Inferior parietal cortex (tissue), 1 donor: ENCODE results near the gene TBCD.
"Not testable (repeated sequence)": the region's sequence is repeated elsewhere in the genome, so short reads cannot be mapped to it uniquely, and the experiment has no call there.

Experiments used
- DNase-seq: peaks from one replicate; pipeline ENCODE4 v3.0.0-alpha.2; 2016; ENCODE audit errors: extremely low spot score

Gene TBCD

DNA sequence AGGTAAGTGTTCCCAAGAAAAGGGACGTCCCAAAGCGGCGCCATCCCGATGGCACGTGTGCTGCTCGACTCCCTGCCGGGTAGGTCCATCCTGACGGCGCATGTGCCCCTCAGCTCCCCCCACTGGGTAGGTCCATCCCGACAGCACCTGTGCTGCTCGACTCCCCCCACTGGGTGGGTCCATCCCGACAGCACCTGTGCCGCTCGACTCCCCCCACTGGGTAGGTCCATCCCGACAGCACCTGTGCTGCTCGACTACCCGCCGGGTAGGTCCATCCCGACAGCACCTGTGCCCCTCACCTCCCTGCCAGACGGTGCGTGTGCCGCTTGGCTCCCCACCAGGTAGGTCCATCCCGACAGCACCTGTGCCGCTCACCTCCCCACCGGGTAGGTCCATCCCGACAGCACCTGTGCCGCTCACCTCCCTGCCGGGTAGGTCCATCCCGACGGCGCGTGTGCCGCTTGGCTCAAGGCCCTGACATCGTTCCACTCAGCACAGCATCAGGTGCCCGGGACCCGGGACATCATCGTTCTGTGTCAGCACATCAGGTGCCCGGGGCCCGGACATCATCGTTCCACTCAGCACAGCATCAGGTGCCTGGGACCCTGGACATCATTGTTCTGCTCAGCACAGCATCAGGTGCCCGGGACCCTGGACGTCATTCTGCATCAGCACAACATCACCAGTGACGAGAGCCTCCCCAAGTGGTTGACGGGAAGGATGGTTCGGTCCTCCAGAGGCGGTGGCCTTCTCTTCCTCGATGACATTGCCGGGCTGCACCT, 22.2 kb upstream of the TBCD start:
- no peak for DNase-seq

GRCh38 chr17:82732118-82732743, 19.6 kb upstream of the TBCD start:
- DNase-seq: no peak

DNA sequence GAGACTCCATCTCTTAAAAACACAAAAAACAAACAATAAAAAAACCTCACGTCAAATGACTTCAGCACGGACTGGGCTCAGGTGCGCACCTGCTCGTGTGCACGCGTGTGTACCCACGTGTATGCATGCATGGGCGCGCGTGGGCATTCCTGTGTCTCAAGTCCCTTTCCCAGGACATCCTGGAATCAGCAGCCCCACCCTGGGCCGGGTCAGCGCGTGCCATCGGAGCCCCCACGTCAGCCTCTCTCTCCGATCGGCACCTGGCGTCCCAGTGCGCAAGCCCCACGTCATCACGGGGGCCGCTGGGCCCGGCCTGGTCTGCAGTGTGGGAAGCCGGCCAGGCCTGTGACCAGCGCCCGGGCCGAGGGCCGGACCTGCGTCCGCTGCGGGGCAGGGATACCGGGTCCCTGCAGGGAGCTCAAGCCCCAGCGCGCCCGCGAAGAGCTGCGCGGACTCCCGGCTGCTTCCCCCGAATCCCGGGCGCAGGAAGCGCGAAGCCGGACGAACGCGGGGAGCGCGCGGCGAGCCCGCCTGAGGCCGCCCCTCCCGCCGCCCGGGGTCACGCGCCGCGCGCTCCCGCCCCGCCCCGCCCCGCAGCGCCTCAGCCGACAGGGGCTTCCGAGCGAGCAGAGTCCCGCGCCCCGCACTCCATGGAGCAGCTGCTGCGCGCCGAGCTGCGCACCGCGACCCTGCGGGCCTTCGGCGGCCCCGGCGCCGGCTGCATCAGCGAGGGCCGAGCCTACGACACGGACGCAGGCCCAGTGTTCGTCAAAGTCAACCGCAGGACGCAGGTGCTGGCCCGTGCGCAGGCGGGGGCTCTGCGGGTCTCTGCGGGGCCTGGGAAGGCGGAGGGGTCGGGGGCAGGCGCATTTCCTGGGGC, 16.6 kb upstream of the TBCD start, which contains the start of gene FN3K:
Gene FN3K, plus strand, starts transcription at position 629 of the 880 bp plus-strand sequence. Its CDS starts 22 bp downstream, at position 651.
- peak; percentile 58 for DNase-seq

DNA sequence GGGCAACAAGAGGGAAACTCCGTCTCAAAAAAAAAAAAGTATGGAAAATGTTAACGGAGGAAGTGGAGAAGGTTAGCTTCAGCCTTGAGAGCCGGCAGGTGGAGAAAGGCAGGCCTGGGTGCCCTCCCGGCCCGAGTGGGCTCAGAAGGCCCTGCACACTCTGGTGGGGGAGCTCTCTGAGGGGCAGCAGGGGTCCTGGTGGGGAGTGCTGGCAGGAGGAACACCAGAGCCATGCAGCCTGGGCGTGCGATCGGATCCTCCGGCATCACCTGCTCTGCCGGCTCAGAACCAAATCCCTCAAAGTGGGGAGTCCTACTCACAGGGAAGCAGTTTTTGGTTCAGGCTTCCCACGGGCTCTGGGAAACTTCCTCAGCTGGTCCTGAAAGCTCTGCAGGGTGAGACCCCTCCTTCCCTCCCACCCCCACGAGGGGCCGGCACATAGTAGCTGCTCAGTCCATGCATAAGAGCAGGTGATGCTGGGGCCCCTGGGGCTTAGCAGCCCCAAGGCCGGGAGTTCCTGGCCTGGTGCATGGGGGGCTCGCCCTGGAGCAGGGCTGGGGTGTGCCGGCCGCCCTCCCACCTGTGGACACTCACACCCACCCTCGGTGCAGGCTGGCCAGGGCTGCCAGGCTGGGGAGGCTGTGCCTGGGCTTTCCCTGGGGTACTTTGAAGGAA, 15.2 kb upstream of the TBCD start:
- DNase-seq: no peak

GRCh38 chr17:82737967-82738877, 13.6 kb upstream of the TBCD start:
- DNase-seq: peak; percentile 93

DNA sequence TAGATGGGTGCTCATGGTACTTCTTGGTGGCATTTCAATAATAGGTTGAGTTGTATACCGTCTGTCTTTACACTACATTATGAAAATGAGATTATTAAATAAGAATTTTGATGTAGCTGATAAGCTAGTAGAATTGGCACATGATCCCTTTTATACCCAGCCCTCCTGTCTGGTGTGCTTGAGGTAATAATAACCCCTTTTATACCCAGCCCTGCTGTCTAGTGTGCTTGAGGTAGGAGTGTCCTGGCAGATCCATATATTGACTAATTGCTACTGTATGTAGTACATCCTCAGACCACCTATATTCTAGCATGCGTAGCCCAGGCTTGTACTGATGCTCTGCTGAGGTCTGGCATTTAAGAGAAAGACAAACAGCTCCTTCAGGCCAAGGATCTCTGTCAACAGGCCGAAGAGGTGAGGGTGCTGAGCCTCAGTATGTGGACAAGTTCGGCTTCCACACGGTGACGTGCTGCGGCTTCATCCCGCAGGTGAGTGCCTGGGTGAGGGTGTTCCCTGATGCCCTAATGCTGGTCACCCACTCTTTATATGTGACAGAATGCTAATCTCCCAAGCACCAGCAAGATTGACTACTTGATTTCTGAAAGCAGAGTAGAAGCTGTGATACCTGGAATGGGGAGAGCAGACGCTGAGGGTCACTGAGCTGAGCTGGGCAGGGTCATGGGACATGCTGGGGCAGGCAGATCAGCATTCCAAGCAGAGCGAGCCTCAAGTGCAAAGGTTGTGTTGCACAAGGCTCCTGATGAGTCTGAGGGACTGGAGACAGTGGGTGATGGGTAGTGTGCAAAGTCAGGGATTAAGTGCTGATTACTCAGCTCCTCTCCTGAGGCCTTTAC, 10.7 kb upstream of the TBCD start:
- no peak for DNase-seq

DNA sequence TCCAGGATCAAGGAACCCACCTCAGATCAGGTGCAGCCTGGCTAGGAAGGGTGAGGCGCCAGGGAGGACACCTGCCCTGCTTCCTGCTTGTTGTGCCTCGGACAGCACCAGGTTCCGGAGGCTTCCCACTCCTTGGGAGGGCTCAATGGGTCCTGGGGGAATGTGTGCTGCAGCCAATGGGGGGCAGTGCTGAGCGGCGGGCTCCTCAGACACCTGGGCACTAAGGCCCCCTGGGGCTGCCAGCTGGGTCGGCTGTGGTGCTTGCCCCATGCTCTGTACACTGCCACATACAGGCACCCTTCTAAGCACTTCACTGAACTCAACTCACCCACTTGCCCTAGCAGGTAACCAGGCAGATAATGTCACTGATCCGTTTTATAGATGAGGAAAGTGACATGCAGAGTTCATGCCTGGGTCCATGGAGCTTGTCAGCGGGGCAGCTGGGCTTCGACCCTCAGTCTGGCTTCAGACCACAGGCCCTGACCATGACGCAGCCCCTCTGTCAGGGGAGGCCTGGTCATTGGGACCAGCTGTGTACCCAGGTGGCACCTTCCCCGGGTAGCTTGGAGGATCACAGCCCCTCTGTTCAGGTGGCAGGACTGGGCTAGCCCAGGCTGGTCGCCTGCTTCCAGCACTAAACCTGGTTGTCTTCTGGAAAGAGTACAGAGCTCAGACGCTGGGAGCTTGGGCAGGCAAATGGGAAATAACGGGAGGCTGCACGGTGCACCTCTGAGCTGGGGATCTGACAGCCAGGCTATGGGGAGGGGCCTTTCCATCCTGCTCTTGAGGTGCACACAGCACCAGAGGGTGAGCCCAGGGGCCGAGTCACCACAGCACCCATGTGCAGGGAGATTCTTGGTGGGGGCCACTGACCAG, 8.3 kb upstream of the TBCD start:
- no peak for DNase-seq

GRCh38 chr17:82744736-82745135, 7.1 kb upstream of the TBCD start:
- DNase-seq: not testable (repeated sequence)

DNA sequence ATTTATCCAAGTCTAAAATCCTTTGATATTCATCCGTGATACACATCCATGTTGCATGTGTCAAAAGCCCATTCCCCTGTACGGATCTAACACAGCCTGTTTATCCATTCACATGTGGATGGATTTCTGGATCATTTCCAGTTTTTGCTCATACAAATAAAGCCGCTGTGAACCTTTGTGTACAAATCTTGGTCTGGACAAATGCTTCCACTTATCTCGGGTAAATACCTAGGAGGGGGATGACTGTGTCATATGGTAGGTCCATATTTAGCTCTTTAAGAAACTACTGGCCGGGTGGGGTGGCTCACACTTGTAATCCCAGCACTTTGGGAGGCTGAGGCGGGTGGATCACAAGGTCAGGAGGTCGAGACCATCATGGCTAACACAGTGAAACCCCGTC, 6.3 kb upstream of the TBCD start:
- no peak for DNase-seq

- DNase-seq: no peak
Observed at GRCh38 chr17:82748756-82749155, 3.1 kb upstream of the TBCD start.

GRCh38 chr17:82750241-82750908, 1.5 kb upstream of the TBCD start:
- DNase-seq: no peak

DNA sequence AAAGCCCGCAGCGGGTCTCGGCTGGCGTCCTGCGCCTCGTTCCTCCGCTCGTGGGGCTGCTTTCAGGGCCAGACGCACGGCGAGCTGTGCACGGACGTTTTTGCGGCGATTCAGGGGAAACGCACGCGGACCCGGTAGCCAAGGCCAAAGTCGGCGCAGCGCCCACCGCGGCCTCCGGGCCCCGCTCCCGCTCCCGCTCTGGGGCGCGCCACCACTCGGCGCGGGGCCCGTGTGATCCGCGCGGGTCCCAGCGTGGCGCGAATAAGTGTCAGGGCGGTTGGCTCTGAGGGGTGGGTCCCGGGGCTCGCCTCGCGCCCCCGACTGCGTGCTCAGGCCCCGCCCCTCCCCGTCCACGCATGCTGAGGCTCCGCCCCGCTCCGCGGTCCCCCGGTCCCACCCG, 694 bp upstream of the TBCD start:
- DNase-seq: no peak

DNA sequence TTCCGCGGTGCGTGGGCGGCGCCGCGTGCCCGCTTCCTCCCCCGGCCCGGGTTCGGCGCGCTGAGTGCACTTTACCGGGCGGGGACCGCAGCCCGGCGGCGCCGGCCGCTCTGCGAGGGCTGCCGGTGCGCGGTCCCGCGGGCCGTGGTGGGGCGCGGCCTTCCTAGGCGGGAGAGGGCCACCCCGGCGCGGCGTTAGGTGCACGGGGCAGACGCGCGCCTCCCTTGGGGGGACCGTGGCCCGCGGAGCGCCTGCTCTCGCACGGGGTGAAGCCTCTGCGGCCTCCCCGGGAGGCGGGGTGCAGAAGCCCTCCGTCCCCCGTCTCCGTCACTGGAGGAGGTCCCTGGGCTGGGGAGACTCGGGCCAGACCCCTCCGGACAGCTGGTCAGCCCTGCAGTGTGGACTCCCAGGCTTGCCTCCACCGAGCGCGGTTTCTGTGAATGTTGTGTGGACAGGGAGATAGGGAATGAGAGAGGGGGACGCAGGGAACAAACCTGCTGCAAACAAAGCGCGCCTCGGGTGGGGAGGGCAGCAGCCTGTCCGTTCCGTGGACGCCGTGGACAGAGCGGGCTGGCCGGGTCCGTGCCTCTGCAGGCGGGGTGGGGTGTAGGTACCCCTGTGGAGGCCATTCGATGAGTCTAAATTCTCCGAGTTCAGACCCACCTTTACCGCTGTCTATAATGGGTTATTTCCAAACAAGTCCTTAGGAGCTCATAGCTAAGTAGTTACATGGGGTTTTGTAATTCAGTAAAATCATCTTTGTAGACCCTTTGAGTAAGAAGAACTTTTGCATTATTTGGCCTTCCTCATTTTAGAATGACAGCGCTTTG, 721 bp downstream of the TBCD start:
- DNase-seq: no peak

DNA sequence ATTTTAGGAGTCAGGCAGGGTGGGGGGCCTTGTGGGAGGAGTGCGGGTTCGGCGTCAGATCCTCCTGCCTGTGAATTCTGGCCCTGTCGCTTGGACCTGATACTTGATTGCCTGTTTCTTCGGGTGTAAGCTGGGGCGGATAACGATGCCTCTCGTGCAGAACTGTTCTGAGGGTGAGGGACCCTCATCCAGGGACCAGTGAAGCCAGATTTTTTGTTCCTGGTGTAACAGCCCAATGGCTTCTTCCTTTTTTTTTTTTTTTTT, 1.3 kb downstream of the TBCD start:
- no peak for DNase-seq

GRCh38 chr17:82754297-82755208, 2.7 kb downstream of the TBCD start:
- DNase-seq: peak; percentile 48

GRCh38 chr17:82756166-82756565, 4.3 kb downstream of the TBCD start:
- DNase-seq: no peak

DNA sequence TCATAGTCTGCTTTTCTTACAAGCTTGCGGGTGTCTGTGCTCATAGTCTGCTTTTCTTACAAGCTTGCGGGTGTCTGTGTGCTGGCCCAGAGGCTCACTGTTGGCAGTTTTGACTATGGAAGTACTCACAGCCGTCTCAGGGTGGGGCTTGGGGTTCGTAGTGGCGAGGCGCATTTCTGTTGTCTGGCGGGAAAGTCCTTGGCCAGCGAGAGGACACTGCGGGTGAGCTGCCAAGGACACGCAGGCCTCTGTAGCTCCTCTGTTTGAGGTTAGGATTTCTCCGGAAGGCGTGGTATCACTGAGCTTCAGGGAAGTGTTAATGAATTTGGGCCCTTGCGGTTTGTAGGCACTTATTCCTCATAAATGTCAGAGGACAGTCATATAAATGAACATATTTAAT, 13.5 kb downstream of the TBCD start:
- DNase-seq: no peak
